ENCODE results near the gene KIF17.

KIF17 gene

DNA sequence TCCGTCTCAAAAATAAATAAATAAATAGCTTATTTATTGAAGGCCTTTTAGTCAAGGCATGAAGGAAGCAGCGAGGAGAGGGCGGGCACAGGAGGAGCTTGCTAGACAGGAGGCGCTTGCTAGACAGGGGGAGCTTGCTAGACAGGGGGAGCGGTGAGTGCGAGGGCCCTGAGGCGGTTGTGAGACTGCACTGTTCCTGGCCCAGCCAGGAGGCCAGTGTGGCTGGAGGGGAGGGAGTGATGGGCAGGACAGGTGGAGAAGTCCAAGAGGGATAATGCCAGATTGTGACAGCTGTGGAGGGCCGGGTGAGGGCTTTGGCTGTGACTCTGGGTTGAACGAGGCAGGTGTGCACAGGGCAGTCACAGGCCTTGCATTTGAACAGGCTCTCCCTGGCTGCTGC lies 18.2 kb downstream of the KIF17 start:
- no peaks in the 10 kb centered on the region for H3K9me3 ChIP-seq (ENCODE audit: control insufficient read depth, insufficient read depth, low read depth, low read length)
- H3K4me1 ChIP-seq (ENCODE audit: control insufficient read depth, insufficient read depth, low read length) = peaks cover 11% of the 10 kb centered on the region; the same call in 1 of the 2 replicates
- H3K27ac ChIP-seq (ENCODE audit: low read depth, low read length) = no peak overlapping the region
- no peaks in the 10 kb centered on the region for H3K27me3 ChIP-seq (ENCODE audit: control insufficient read depth, insufficient read depth, low read length)
- H3K36me3 ChIP-seq (ENCODE audit: control insufficient read depth, insufficient read depth, low read length) = peaks cover 12% of the 10 kb centered on the region; the same call in 1 of the 2 replicates
- H3K4me3 ChIP-seq (ENCODE audit: low read depth, low read length) = no peak overlapping the region
- H3K9ac ChIP-seq (ENCODE audit: low read length) = no peak overlapping the region

DNA sequence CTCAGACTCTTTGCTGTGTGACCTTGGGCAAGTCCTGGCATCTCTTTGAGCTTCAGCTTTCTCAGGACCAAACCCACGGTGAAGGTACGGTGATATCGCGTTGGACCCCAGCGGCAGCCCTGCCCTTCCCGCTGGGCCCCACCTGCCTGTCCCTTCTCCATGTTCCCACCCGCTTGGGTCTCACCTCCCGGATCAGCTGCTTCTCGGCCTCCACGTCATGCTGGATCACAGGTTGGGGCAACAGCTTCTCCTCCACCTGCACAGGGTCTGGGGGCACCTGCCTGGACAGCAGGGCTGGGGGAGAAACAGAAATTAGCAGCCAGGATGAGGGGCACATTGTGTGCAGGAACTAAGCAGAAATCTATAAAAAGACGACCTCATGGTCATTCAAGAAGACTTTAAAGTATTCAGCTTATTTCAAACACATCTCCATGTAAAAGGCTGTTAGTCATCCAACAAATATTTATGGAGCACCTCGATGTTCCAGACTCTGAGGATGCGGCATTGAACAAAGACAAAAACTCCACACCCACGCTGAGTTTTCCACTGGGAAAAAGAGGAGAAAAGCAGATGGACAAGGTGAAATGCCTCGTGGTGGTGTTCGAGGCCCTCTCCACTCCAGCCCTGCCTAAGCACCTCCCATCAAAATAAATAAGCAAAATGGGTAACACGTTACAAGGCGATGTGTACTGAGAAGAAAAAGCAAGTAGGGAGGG lies 19.5 kb downstream of the KIF17 start:
- Histone ChIP-seq H3K27ac (ENCODE audit: low read depth, low read length) (no peak overlapping the region; the same call in 1 of the 2 replicates), H3K9ac (ENCODE audit: low read length) (peak overlapping the region; percentile 38), H3K27me3 (ENCODE audit: control insufficient read depth, insufficient read depth, low read length) (no peaks in the 10 kb centered on the region), H3K4me1 (ENCODE audit: control insufficient read depth, insufficient read depth, low read length) (peaks cover 11% of the 10 kb centered on the region; the same call in 1 of the 2 replicates), H3K4me3 (ENCODE audit: low read depth, low read length) (no peak overlapping the region), H3K9me3 (ENCODE audit: control insufficient read depth, insufficient read depth, low read depth, low read length) (no peaks in the 10 kb centered on the region), H3K36me3 (ENCODE audit: control insufficient read depth, insufficient read depth, low read length) (peaks cover 6% of the 10 kb centered on the region; the same call in 1 of the 2 replicates)

- H3K27me3 ChIP-seq (ENCODE audit: control insufficient read depth, insufficient read depth, low read length) = no peaks in the 10 kb centered on the region
- H3K4me1 ChIP-seq (ENCODE audit: control insufficient read depth, insufficient read depth, low read length) = peaks cover 11% of the 10 kb centered on the region; the same call in 1 of the 2 replicates
- no peaks in the 10 kb centered on the region for H3K9me3 ChIP-seq (ENCODE audit: control insufficient read depth, insufficient read depth, low read depth, low read length)
- H3K9ac ChIP-seq (ENCODE audit: low read length) = peak overlapping the region; percentile 38
- H3K4me3 ChIP-seq (ENCODE audit: low read depth, low read length) = no peak overlapping the region; the same call in 1 of the 2 replicates
- no peak overlapping the region for H3K27ac ChIP-seq (ENCODE audit: low read depth, low read length)
- 0 out of 2 replicates have a peak, but pooled peaks cover under 1% of the 10 kb centered on the region for H3K36me3 ChIP-seq (ENCODE audit: control insufficient read depth, insufficient read depth, low read length)
Measured at GRCh38 chr1:20697563-20697962, 20.2 kb downstream of the KIF17 start.

GRCh38 chr1:20696397-20697333 lies 21.1 kb downstream of the KIF17 start:
- Histone ChIP-seq H3K4me1 (ENCODE audit: control insufficient read depth, insufficient read depth, low read length) (peaks cover 11% of the 10 kb centered on the region; the same call in 1 of the 2 replicates), H3K36me3 (ENCODE audit: control insufficient read depth, insufficient read depth, low read length) (no peaks in the 10 kb centered on the region), H3K27ac (ENCODE audit: low read depth, low read length) (no peak overlapping the region; the same call in 1 of the 2 replicates), H3K4me3 (ENCODE audit: low read depth, low read length) (peak overlapping the region; percentile 74), H3K27me3 (ENCODE audit: control insufficient read depth, insufficient read depth, low read length) (no peaks in the 10 kb centered on the region), H3K9ac (ENCODE audit: low read length) (peak overlapping the region; percentile 76), H3K9me3 (ENCODE audit: control insufficient read depth, insufficient read depth, low read depth, low read length) (no peaks in the 10 kb centered on the region)

GRCh38 chr1:20695515-20695914 lies 22.3 kb downstream of the KIF17 start:
- no peaks in the 10 kb centered on the region for H3K9me3 ChIP-seq (ENCODE audit: control insufficient read depth, insufficient read depth, low read depth, low read length)
- no peak overlapping the region for H3K27ac ChIP-seq (ENCODE audit: low read depth, low read length)
- no peak overlapping the region for H3K9ac ChIP-seq (ENCODE audit: low read length)
- H3K4me1 ChIP-seq (ENCODE audit: control insufficient read depth, insufficient read depth, low read length) = peaks cover 11% of the 10 kb centered on the region; the same call in 1 of the 2 replicates
- H3K36me3 ChIP-seq (ENCODE audit: control insufficient read depth, insufficient read depth, low read length) = no peaks in the 10 kb centered on the region
- H3K4me3 ChIP-seq (ENCODE audit: low read depth, low read length) = no peak overlapping the region
- H3K27me3 ChIP-seq (ENCODE audit: control insufficient read depth, insufficient read depth, low read length) = no peaks in the 10 kb centered on the region

DNA sequence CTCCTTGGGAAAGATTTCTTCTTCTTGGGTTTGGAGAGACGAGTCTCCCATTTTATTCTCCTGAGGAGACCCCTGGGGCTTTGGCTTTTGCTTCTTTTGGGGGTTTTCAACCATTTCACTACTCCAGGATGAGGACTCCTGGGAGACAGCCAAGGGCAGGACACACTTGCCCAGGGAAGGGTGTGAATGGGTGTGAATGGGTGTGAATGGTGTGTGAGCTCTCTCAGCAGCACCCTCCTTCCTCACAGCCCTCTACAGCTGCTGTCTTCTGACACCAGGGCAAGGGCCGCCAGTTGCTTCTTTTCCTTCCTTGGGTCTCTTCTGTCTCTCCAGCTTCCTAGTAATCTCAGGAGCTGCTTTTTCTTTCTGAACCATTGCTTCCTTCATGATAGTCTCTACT lies 24.2 kb downstream of the KIF17 start:
- Histone ChIP-seq H3K9me3 (ENCODE audit: control insufficient read depth, insufficient read depth, low read depth, low read length) (no peaks in the 10 kb centered on the region), H3K4me1 (ENCODE audit: control insufficient read depth, insufficient read depth, low read length) (peaks cover 11% of the 10 kb centered on the region; the same call in 1 of the 2 replicates), H3K4me3 (ENCODE audit: low read depth, low read length) (no peak overlapping the region), H3K27me3 (ENCODE audit: control insufficient read depth, insufficient read depth, low read length) (no peaks in the 10 kb centered on the region), H3K9ac (ENCODE audit: low read length) (no peak overlapping the region), H3K27ac (ENCODE audit: low read depth, low read length) (no peak overlapping the region), H3K36me3 (ENCODE audit: control insufficient read depth, insufficient read depth, low read length) (0 out of 2 replicates have a peak, but pooled peaks cover 4% of the 10 kb centered on the region)

- Histone ChIP-seq H3K27me3 (ENCODE audit: control insufficient read depth, insufficient read depth, low read length) (no peaks in the 10 kb centered on the region), H3K9me3 (ENCODE audit: control insufficient read depth, insufficient read depth, low read depth, low read length) (no peaks in the 10 kb centered on the region), H3K4me3 (ENCODE audit: low read depth, low read length) (no peak overlapping the region), H3K36me3 (ENCODE audit: control insufficient read depth, insufficient read depth, low read length) (0 out of 2 replicates have a peak, but pooled peaks cover 4% of the 10 kb centered on the region), H3K27ac (ENCODE audit: low read depth, low read length) (no peak overlapping the region), H3K9ac (ENCODE audit: low read length) (no peak overlapping the region), H3K4me1 (ENCODE audit: control insufficient read depth, insufficient read depth, low read length) (no peaks in the 10 kb centered on the region)
Measured at GRCh38 chr1:20691872-20692271, 25.9 kb downstream of the KIF17 start.

DNA sequence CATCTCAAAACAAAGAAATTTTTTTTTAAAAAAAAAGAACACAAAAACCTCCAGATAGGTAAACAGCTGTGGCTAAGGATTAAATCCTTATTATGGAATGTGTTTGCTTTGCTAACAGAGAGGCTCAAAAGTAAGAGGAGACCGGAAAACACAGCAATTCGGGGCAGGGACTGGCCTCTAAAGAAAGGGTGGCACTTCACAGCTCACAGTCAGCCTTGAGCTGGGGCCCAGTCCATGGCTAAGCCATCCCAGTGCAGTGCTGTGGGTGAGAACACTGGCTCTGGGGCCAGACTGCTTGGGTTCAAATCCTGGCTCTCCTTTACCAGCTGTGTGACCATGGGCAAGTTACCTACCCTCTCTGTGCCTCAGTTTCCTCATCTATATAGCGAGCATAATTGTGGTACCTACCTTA lies 28.2 kb downstream of the KIF17 start:
- Histone ChIP-seq H3K4me1 (ENCODE audit: control insufficient read depth, insufficient read depth, low read length) (no peaks in the 10 kb centered on the region; the same call in 1 of the 2 replicates), H3K4me3 (ENCODE audit: low read depth, low read length) (no peak overlapping the region), H3K9ac (ENCODE audit: low read length) (no peak overlapping the region), H3K36me3 (ENCODE audit: control insufficient read depth, insufficient read depth, low read length) (0 out of 2 replicates have a peak, but pooled peaks cover 4% of the 10 kb centered on the region), H3K27ac (ENCODE audit: low read depth, low read length) (no peak overlapping the region), H3K9me3 (ENCODE audit: control insufficient read depth, insufficient read depth, low read depth, low read length) (no peaks in the 10 kb centered on the region), H3K27me3 (ENCODE audit: control insufficient read depth, insufficient read depth, low read length) (no peaks in the 10 kb centered on the region)

DNA sequence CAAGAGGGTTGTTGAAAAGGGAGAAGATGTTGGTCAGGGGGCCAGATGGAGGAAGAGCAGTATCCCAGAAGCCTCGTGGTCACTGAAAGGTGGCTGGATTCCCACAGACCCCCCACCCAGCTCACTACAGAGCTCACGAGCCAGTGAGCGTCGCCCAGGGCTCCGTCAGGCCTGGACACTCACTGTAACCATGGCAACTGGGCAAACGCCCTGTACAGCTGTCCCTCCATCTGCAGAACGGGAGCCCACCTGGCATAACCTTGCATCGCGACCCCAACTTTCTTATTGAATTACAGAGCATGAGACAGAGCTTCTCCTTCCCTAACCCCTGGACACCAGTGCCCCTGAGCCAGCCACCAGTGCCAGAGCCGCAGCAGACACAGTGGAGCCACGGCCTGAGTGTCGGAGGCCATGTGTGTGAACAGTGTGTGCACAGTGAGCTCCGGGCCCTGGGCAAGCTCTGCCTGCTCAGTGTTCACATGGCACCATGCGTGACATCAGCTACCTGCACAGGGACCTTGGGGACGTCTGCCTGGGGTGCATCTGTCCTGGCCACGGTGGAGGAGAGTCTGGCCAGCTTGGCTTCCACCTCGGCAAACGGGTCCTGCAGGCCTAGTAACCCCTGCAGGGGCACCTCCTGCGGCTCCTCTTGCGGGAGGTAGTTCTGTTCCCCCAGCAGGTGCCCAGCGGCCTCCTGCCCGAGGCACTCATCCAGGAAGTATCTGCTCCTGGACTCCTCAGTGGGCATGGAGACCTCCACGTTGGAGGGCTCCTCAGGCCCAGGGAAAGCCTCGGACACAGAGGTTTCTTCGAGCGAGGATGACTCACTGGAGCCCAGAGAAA lies 30.7 kb downstream of the KIF17 start:
- Histone ChIP-seq H3K27me3 (ENCODE audit: control insufficient read depth, insufficient read depth, low read length) (no peaks in the 10 kb centered on the region), H3K36me3 (ENCODE audit: control insufficient read depth, insufficient read depth, low read length) (peaks cover 9% of the 10 kb centered on the region; the same call in 1 of the 2 replicates), H3K9ac (ENCODE audit: low read length) (no peak overlapping the region), H3K4me1 (ENCODE audit: control insufficient read depth, insufficient read depth, low read length) (no peaks in the 10 kb centered on the region; the same call in 1 of the 2 replicates), H3K27ac (ENCODE audit: low read depth, low read length) (no peak overlapping the region), H3K4me3 (ENCODE audit: low read depth, low read length) (no peak overlapping the region), H3K9me3 (ENCODE audit: control insufficient read depth, insufficient read depth, low read depth, low read length) (no peaks in the 10 kb centered on the region)

- Histone ChIP-seq H3K36me3 (ENCODE audit: control insufficient read depth, insufficient read depth, low read length) (peaks cover 13% of the 10 kb centered on the region; the same call in 1 of the 2 replicates), H3K4me3 (ENCODE audit: low read depth, low read length) (no peak overlapping the region), H3K9me3 (ENCODE audit: control insufficient read depth, insufficient read depth, low read depth, low read length) (no peaks in the 10 kb centered on the region), H3K27me3 (ENCODE audit: control insufficient read depth, insufficient read depth, low read length) (no peaks in the 10 kb centered on the region), H3K27ac (ENCODE audit: low read depth, low read length) (no peak overlapping the region), H3K9ac (ENCODE audit: low read length) (no peak overlapping the region), H3K4me1 (ENCODE audit: control insufficient read depth, insufficient read depth, low read length) (no peaks in the 10 kb centered on the region; the same call in 1 of the 2 replicates)
Measured at GRCh38 chr1:20685741-20686140, 32.1 kb downstream of the KIF17 start.

Measured in HUES6 (cell line).